Omental fat pad (tissue), 4 donors: ENCODE results near the gene TASOR2. TPM values are rescaled to one million over a fixed set of nuclear protein-coding genes. Genes with fewer than 3 reads are reported as not detected.

Experiments
- ATAC-seq: fragments of 150-250 bp; one replicate; pipeline ENCODE4 v1.9.1; 2016; ENCODE audit warnings: mild to moderate bottlenecking, moderate library complexity; ENCODE audit not compliant: low FRiP score
- DNase-seq: peaks from one replicate; pipeline ENCODE4 v3.0.0-alpha.2; 2019; ENCODE audit warnings: low spot score
- CTCF ChIP-seq, 3 donors: fragments of 450-650 bp; IDR thresholded peaks; one replicate each; pipeline ENCODE4 v1.5.1; 2016 to 2017; ENCODE audit warnings: antibody characterized with exemption in 3 of 3, mild to moderate bottlenecking in 3 of 3, moderate library complexity in 2 of 3
- total RNA-seq, 4 donors: library from RNA; depleted of rRNA; stranded (reverse); fragments of >200 nt; gene quantifications; one replicate each; pipeline ENCODE4 v1.1.0, GENCODE V29; 2016

Gene TASOR2
- total RNA-seq, 4 donors from 2014 or later = 54.5 to 185 (median 81.9) TPM

GRCh38 chr10:5649746-5650145, 34.9 kb upstream of the TASOR2 start:
- ATAC-seq (peak; percentile 15), DNase-seq (no peak)
- no peak for TF ChIP-seq CTCF (IDR thresholded peaks at IDR 0.05)

GRCh38 chr10:5650664-5651387, 33.8 kb upstream of the TASOR2 start:
- TF ChIP-seq CTCF (IDR thresholded peaks at IDR 0.05) = no peak
- no peak for DNase-seq
- ATAC-seq = no peak

GRCh38 chr10:5651388-5651764, 33.3 kb upstream of the TASOR2 start:
- no peak for DNase-seq
- no peak for TF ChIP-seq CTCF (IDR thresholded peaks at IDR 0.05)
- ATAC-seq = no peak

GRCh38 chr10:5652746-5653145, 31.9 kb upstream of the TASOR2 start:
- TF ChIP-seq CTCF (IDR thresholded peaks at IDR 0.05) = no peak
- ATAC-seq (no peak), DNase-seq (no peak)

GRCh38 chr10:5654218-5654755, 30.4 kb upstream of the TASOR2 start:
- ATAC-seq (no peak), DNase-seq (no peak)
- TF ChIP-seq CTCF (IDR thresholded peaks at IDR 0.05) = no peak

- ATAC-seq (no peak), DNase-seq (no peak)
- TF ChIP-seq CTCF (IDR thresholded peaks at IDR 0.05) = no peak
These were observed 29.5 kb upstream of the TASOR2 start for GRCh38 chr10:5655121-5655520.
